HUDEP-2 (cell line): ENCODE data around the gene ABHD4.
"Not testable (repeated sequence)": the region's sequence is repeated elsewhere in the genome, so short reads cannot be mapped to it uniquely, and the experiment has no call there.

ENCODE experiments used
- DNase-seq, 76 experiments: peaks; one replicate each; lab custom pipeline; 2025; ENCODE audit not compliant: unreplicated experiment in 76 of 76; lab: John Stamatoyannopoulos, UW

Gene ABHD4

DNA sequence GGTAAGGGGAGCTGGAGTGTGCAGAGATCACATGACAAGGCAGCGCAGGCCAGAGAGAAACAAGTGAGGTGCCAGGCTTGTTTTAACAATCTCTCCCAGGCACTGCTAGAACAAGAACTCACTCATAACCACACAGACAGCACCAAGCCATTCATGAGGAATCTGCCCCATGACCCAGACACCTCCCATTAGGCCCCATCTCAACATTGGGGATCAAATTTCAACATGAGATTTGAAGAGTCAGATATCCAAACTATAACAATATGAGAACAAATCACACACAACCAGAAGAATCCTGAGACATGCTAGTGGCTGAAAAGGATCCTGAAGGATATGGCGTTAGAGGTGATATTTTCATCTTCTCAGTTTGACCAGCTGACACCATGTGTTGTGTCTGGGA, 24.2 kb downstream of the ABHD4 start:
- DNase-seq, result no peak

DNA sequence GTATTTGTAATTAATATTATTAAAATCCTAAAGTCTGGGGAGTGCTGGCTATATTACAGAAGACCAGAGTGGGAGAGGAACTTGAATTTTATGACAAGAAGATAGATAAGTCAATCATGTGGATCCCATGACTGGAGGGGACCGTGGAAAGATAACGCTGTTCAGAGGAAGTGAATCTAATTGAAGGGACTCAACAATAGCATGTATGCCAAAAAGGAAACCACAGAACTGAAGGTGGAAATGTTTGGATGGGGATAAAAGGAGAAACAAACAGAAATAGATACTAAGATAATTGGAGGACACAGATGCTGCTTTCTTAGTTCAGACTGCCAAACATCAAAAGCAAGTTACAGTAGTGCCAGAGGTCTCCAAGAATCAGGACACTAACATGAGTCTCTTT, 24.9 kb downstream of the ABHD4 start:
- DNase-seq, result peak in 12 of 76 experiments; percentile 9 to 47 (median 23)

DNA sequence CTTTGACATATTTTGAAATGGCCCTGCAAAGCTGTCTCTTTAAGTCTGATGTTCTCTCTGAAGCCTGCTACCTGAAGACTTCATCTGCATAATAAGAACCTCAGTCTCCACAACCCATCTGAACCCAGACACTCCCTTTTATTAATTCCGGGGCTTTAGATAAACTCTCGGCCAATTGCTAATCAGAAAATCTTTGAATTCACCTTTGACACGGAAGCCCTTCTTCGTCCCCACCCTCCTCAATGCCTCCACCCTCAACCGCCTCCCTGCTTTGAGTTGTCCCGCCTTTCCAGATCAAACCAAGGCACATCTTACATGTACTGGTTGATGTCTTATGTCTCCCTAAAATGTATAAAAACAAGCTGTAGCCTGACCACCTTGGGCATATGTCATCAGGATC, 28.5 kb downstream of the ABHD4 start:
- peak in 10 of 76 experiments; percentile 2 to 24 (median 10) for DNase-seq

DNA sequence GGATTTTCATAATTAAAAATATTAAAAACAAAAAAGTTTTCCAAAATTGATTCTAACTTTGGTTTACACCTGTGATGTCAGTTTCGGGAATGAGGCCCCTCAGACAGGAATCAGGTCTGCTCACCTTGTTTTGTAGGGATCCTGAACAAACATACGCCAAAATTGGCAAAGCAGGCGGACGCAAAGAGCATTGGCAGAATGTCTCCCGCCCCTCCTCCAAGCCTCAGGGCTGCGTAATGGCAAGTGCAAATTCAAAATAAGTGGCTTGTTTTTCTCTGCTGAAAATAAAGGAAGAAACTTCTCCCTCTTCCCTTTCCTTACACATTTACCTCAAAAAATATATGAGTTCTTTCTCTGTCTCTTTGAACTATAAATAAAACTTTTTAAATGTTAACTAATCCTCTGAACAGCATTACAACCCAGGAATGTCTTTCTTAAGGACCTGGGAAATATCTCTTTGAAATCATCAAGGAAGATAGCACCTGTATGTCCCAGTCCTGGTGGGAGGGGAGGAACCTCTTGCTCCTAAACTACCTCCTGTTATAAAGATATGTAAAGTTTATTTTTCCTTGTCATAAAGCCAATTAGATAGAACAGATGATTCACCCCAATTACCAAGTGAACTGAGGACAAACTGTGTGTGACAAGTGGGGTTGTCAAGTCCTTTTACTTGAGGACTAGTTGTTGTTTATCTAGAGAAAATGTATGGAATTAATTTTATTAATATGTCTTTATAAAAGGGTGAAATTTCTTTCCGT, 29.6 kb downstream of the ABHD4 start:
- no peak for DNase-seq

DNA sequence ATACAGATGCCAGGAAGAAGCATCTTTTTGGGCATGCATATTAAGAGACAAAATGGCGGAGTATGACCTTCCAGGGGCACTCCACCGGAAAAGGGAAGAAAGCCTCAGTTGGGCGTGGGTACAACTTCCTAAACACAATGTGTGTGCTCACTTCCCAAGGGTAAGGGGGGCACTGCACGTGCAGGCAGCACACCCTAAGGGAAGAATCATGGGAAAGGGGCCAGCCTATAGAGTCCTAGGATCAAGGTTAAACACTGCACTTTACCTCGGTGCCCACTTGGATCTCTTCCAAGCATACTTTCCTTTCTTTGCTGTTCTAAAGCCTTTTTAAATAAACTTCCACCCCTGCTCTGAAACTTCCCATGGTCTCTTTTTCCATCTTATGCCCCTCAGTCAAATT, 31.3 kb downstream of the ABHD4 start:
- DNase-seq, result no peak

DNA sequence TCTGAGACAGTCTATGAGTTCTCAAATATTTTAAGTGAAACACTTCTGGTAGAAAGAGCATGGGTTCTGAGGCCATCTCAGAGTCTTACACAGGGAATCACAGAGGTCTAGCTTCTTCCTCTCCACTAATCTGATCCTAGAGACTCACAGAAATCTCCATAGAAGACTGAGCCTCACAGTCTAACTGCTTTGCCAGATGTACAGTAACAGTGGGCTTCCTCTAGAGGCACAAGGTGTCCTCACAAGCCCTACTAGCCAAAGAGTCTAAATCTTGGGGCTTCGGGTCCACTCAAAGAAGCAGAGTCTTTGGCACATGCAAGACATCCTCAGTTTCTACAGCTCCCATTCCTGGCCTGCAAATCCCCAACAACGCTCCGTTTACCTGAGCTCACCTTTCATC, 32.0 kb downstream of the ABHD4 start:
- peak in 1 of 76 experiments; percentile 10 for DNase-seq

DNA sequence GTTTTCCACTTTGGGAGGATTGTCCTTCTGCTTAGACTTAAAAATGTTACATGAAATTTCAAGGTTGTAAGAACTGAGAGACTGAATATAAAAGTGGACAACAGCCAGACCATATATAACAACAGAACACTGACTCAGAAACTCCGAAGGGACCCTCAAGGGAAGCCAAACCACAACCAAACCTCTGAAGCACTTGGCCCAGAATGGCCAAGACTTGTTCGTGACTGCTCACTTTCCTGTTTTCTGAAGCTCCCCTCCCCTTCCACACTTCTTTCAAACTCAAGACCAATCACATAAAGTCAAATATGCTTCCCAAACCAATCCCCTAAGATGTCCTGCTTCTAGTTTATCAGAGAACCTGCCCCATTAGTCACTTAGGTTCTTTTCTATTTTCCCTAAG, 32.4 kb downstream of the ABHD4 start:
- no peak for DNase-seq

DNA sequence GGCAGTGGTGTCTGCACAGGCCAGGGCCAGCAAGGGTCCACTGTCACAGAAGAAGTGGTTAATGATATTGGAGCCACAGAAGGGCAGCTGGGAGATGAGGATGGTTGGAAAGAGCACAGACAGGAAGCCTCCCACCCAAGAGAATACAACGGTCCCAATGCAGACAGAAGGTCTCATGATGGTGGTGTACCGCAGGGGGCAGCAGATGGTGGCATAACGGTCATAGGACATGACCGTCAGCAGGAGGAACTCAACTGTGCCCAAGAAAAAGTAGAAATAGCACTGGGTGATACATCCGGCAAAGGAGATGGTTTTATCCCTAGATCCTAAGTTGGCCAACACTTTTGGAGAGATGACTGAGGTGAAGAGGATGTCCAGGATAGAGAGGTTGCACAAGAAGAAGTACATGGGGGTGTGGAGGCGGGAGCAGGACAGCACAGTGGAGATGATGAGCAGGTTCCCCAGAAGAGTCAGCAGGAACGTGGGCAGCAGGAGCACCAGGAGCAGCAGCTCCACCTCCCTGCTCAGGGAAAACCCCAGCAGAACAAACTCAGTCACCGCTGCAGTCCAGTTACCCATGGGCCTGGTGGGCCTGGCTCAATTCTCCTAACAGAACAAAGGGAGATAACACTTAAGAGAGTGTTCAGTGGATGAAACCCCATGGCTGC, 36.3 kb downstream of the ABHD4 start:
- no peak for DNase-seq

DNA sequence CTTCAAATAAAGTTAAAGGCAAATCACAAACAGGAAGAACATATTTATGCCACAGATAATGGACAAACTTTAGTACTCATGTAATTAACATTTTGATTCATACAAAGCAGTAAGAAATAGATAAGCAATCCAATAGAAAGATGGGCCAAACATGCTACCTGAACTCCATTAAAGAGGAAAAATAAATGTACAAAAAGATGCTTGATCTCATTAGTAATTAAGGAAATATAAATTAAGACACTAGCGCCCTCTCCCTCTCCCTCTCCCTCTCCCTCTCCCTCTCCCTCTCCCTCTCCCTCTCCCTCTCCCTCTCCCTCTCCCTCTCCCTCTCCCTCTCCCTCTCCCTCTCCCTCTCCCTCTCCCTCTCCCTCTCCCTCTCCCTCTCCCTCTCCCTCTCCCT, 37.9 kb downstream of the ABHD4 start:
- DNase-seq, result not testable (repeated sequence)

DNA sequence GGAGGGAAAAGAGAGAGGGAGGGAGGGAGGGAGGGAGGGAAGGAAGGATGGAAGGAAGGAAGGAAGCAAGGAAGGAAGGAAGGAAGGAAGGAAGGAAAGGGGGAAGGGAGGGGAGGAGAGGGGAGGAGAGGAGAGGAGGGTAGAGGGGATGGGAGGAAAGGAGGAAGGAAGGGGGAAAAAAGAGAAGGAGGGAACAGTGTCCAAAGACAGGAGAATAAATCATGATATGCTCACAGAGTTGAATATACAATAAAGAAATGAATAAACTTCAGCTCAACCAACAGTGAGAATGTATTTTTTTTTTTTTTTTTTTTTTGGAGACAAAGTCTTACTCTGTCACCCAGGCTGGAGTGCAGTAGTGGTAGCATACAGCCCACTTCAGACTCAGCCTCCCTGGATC, 42.1 kb downstream of the ABHD4 start:
- no peak for DNase-seq

DNA sequence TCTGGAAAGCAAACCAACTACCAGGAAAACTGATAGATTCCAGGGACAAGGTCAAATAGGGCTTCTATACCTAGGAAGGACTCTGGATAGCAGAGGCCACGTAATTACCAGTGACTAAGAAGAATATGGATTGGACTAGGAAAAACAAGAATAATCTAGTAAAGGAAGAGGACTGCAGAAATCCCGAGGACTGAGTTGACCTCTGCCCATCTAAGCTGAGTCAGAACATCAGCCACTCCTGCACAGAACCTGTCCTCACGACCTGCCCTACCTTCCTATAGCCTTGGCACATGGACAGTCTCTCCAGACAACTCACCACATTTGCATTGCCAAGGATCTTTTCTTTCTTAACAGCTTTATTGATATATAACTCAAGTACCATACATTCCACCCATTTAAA, 43.7 kb downstream of the ABHD4 start:
- no peak for DNase-seq

DNA sequence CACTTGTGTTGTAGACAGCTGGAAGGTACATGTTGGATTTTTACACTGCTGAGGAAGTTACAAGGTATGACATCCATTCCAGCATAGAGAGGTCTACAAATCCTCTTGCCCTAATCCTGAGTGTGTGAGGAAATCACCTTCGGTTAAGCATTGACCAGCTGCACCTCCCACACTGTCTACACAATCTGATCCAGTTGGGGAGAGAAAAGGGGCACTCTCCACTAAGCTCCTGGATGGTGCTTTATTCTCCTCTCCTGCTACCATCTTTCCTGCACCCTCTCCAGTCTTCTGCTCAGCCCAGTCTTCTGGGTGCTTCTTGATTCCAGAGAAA, 46.2 kb downstream of the ABHD4 start, which contains the start of gene OR6J1:
TSS of gene OR6J1 (minus strand) at position 48 of the 331 bp plus-strand sequence. CDS start 9,541 bp downstream, outside the sequence.
- no peak for DNase-seq

DNA sequence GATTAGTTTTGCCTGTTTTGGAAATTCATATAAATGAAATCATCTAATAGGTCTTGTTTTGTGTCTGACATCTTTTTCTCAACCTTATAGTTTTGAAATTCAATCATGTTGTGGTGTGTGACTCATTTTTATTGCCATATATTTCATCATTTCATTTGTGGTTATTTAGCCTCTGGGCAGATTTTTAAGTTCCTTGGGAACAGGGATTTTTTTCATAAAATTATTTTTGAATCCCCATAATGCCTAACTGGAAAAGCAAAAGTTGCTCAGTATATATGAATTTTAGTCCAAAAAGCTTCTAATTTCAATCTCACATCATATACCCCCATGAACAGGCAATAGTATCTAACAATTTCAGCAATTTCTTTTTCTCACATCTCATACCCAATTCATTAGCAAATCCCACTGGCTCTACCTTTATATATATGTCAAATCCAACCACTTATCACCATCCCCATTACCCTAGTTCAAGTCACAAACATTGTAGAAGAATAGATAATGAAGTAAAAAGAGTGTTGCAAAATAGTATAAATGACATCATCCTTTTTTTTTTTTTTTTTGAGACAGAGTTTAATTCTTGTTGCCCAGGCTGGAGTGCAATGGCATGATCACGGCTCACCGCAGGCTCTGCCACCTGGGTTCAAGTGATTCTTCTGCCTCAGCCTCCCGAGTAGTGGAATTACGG, 48.6 kb downstream of the ABHD4 start:
- DNase-seq, result no peak

DNA sequence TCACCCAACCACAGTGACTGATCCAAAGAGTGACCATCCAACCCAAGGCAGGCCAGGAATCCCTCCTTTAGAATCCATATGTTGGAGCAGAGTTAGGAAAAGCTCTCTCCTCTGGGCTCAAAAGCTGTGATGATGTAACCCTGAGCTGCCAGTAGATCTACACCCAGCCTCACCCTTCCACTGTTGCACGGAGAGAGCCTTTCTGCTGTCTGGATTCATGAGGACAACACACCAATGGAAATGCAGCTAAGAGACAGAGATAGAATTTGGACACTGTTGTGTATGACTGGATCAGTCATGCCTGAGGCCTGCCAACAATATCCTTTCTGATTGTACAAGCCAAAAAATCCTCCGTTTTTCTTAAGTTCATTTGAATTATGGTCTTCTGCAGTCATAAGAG, 50.4 kb downstream of the ABHD4 start:
- no peak for DNase-seq

DNA sequence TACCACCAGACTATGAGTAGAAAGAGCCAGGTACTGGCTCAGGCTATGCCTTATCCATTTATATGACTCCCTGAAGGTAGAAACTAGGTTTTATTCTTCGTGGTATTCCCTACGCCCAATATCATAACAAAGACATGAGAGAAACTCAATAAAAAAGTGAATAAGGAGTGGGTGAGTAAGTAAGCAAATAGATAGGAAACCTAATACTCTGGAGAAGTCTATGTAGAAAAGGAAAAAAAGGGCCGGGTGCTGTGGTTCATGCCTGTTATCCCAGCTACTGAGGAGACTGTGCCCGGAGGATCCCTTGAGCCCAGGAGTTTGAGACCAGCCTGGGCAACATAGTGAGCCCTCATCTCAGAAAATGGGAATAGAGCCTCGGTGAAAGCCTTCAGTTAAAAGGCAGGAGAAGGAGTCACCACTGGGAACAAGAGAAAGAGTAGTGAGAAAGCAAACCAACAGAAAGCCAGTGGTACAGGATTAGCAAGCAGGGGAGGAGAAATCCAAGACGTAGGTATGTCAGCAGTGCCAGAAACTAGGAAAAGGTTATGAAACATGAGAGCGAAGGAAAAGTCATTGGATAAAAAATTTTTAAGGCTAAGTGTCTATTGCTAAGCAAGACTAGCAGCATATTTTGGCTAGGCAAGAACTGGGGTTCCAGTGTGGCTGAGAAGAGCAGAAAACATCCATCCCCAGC, 52.1 kb downstream of the ABHD4 start:
- DNase-seq, result no peak

DNA sequence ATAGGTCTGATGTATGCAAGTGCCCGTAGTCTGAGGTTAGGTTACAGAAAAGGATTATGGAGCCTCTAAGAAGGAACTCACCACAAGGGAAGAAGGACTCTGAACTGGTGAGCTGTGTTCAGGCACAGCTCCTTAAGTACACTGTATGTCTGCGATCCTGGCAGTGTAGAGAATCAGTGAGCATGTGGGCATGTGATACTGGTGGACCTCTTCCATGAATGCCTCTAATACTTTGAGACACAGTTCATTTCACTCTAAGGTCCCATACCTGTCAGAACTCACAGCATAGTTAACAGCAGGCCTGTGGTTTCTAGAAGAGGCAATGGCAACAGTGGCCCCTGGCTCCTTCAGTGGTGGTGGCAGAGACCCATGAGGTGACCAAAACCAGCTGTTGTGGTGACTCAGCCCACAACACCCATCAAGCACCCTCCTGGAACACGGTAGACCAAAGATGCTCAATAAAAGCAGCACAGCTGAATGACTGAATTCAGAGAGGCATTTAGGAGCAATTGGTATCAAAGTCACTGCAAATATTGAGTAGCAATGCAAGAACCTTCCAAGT, 52.9 kb downstream of the ABHD4 start:
- DNase-seq, result peak in 5 of 76 experiments; percentile 21 to 51 (median 26)

DNA sequence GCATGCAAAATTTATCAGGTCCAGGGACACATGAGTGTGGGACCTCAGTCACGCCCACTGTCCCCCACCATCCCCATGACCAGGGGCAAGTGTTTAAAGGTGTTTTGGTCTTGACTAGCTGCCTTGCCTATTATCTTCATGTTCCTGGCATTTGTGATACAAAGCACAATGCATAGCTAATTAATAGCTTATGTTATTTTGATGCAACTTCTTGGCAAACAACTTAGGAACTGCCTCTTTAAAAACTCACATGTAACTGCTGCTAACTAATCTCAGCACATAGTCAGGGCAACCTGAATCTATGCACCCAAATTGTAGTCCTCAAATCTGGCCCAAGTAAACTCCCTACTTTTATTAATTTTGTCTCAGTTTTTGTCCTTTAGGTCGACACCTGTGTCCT, 53.5 kb downstream of the ABHD4 start:
- DNase-seq, result no peak

DNA sequence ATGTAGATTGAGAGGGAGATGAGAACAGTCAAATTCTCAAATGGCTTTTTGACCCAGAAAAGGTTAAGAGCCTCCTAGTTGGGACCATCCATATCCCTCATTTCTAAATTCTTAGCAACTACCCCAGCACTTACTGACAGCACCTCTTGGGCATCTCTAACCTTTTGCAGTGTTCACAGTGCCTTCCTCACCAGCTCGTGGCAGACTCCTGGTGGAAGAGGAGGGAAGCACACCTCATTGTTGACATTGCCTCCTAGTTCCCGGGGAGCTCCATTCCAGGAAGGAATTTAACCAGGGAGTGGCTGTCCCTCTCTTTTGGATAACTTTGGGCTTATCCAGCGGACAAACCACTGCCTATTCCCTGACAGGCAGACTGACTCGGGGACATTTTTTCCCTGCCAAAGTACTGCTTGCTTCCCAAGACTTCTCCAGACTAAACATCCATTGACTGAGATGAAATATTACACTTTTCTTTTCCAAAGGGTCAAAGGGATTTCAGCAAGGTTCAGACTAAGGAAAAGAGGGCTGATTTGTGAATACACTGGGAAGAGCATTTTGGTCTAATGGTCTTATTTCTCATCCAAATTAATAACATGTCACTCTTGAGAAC, 55.0 kb downstream of the ABHD4 start:
- DNase-seq, result peak in 57 of 76 experiments; percentile 5 to 73 (median 35)

DNA sequence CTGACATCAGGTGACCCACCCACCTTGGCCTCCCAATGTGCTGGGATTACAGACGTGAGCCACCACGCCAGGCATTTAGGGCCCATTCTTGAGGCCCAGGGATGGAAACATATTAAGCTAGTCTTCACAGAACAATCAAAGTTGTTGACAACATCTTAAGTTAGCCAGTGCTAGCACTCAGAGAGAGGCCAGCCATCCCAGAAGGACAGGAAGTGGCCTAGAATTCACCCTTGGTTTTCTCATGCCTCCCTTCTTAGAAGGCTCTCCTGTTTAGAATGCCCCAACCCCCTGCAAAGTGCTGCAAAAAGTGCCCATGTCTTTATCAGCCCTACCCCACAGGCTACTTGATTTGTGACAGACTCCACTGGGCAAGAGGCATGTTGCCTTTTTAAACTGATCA, 58.1 kb downstream of the ABHD4 start:
- DNase-seq, result no peak

DNA sequence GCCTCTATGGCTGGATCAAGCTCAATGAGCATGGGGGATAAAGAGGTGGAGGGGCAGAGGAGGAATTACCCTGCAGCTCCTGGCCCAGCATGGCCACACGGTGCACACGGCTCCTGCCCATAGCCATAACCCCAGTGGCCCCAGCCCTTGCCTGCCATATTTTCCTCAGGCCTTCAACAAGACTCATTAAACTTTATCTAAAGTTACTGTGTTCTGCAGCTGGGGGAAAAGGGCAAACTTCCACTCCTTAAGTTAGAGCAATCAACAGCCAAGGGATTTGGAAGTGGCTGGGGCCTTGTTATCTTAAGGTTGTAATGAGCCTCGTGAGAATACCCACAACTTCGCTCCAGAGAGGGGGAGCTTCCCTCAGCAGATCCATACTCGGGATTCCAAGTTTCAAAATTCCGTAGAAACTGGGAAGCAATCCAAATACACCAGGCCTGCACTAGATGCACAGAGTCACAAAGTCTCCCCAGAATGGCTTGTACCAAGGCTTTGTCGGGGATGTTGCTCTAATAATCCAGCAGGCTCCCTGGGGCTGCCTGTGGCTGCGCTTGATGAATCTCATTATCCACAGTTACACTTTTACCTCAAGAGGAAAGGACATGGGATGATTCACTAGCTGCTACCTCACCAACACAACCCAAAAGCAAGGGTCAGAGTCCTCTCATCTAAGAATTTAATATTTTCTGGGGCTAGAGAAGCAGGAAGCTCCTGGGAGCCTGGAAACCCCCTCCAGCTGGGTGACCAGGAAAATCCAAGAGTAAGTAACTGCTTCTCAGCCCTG, 59.0 kb downstream of the ABHD4 start:
- DNase-seq, result no peak
